HL-60 (cell line): ENCODE measurements around the gene TMEM63C.

ENCODE experiments used
- DNase-seq, 2 experiments: peaks; one replicate each; pipeline ENCODE4 v3.0.0-alpha.2; 2010 to 2020; ENCODE audit warnings: low read depth in 1 of 2, low spot score in 1 of 2
- H3K27ac ChIP-seq: fragments of 250-450 bp; sonication (Bioruptor Pico); replicated peaks from 2 replicates; pipeline ENCODE4 v1.5.1; 2020; ENCODE audit warnings: mild to moderate bottlenecking, moderate library complexity
- H3K27me3 ChIP-seq: fragments of 250-450 bp; sonication (Bioruptor Pico); 2 replicates; pipeline ENCODE4 v1.5.1; 2021; ENCODE audit warnings: mild to moderate bottlenecking, moderate library complexity; ENCODE audit not compliant: insufficient read depth, poor library complexity, severe bottlenecking
- H3K4me3 ChIP-seq: replicated peaks from 2 replicates; pipeline ENCODE4 v1.5.1; 2011; ENCODE audit warnings: mild to moderate bottlenecking, control low read depth, low read length; ENCODE audit not compliant: insufficient read depth
- CTCF ChIP-seq: IDR thresholded peaks from one replicate; pipeline ENCODE4 v1.5.1; 2011; ENCODE audit warnings: low read length, control low read depth, inconsistent platforms; ENCODE audit not compliant: insufficient read depth
- GABPA ChIP-seq: IDR thresholded peaks from 2 replicates; pipeline ENCODE4 v1.6.1; 2012; ENCODE audit warnings: low read depth
- POLR2AphosphoS5 ChIP-seq: IDR thresholded peaks from 2 replicates; pipeline ENCODE4 v1.6.1; 2012; ENCODE audit warnings: low read depth
- REST ChIP-seq: IDR thresholded peaks from 2 replicates; pipeline ENCODE4 v1.6.1; 2012; ENCODE audit warnings: low read depth; ENCODE audit not compliant: insufficient replicate concordance
- SPI1 ChIP-seq: IDR thresholded peaks from 2 replicates; pipeline ENCODE4 v1.6.1; 2012; ENCODE audit warnings: low read depth, mild to moderate bottlenecking, borderline replicate concordance

TMEM63C gene

GRCh38 chr14:77231721-77232120, 50.1 kb downstream of the TMEM63C start:
- no peak for TF ChIP-seq GABPA
- no peak for TF ChIP-seq REST
- TF ChIP-seq SPI1 = no peak
- TF ChIP-seq POLR2AphosphoS5 = no peak
- no peak for TF ChIP-seq CTCF
- no peak for DNase-seq
- Histone ChIP-seq H3K27me3 (no peaks in the 10 kb centered on the region), H3K4me3 (no peak overlapping the region), H3K27ac (no peak overlapping the region)

- TF ChIP-seq CTCF (no peak), GABPA (no peak), POLR2AphosphoS5 (no peak), REST (no peak), SPI1 (no peak)
- H3K4me3 ChIP-seq = no peak overlapping the region
- no peak overlapping the region for H3K27ac ChIP-seq
- H3K27me3 ChIP-seq = no peaks in the 10 kb centered on the region
- no peak for DNase-seq
These were observed 55.2 kb downstream of the TMEM63C start for GRCh38 chr14:77236814-77237213.

- no peak for DNase-seq
- Histone ChIP-seq H3K27me3 (no peaks in the 10 kb centered on the region), H3K4me3 (no peak overlapping the region), H3K27ac (no peak overlapping the region)
- TF ChIP-seq CTCF (no peak), GABPA (no peak)
These were observed 56.8 kb downstream of the TMEM63C start for GRCh38 chr14:77238356-77238755.

GRCh38 chr14:77238996-77239395, 57.4 kb downstream of the TMEM63C start:
- no peak for DNase-seq
- Histone ChIP-seq H3K27me3 (no peaks in the 10 kb centered on the region), H3K27ac (no peak overlapping the region), H3K4me3 (no peak overlapping the region)
- TF ChIP-seq REST = no peak
- no peak for TF ChIP-seq CTCF
- no peak for TF ChIP-seq SPI1
- no peak for TF ChIP-seq GABPA
- TF ChIP-seq POLR2AphosphoS5 = no peak
